ENCODE measurements around the gene HTR2B. TPM values are rescaled to one million over a fixed set of nuclear protein-coding genes. Genes with fewer than 3 reads are reported as not detected.
"Not testable (repeated sequence)": the region's sequence is repeated elsewhere in the genome, so short reads cannot be mapped to it uniquely, and the experiment has no call there.

The HTR2B gene
- total RNA-seq, 2 experiments from 2014 or later, result not detected

DNA sequence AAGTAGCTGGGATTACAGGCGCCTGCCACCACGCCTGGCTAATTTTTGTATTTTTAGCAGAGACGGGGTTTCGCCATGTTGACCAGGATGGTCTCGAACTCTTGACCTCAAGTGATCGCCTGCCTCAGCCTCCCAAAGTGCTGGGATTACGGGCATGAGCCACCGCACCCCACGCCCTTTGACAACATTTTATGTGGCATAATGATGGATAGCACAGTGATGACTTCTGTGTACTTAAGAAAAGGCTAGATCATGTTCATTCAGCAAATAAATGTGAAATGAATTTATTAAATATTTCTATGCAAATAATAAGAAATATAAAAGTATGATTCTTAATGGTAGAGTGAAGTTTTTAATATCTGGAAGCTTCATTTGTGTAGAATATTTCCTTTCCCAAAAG is 2.6 kb upstream of the HTR2B start:
- Mint-ChIP-seq H3K27me3 (no peaks in the 10 kb centered on the region), H3K4me1 (peaks cover 4% of the 10 kb centered on the region), H3K9me3 (no peaks in the 10 kb centered on the region), H3K4me3 (no peak overlapping the region), H3K36me3 (peaks cover 2% of the 10 kb centered on the region), H3K27ac (no peak overlapping the region)
- no peak for ATAC-seq (ENCODE audit: low read depth)
- POLR2A ChIA-PET, result no interaction called here
- no peak for DNase-seq

- peaks cover 4% of the 10 kb centered on the region for H3K4me1 Mint-ChIP-seq
- no peaks in the 10 kb centered on the region for H3K27me3 Mint-ChIP-seq
- no peak for ATAC-seq (ENCODE audit: low read depth)
- no peaks in the 10 kb centered on the region for H3K9me3 Mint-ChIP-seq
- no peak overlapping the region for H3K4me3 Mint-ChIP-seq
- POLR2A ChIA-PET, result no interaction called here
- H3K27ac Mint-ChIP-seq, result no peak overlapping the region
- no peak for DNase-seq
- H3K36me3 Mint-ChIP-seq, result peaks cover 2% of the 10 kb centered on the region
Measured at GRCh38 chr2:231126123-231126522, 1.3 kb upstream of the HTR2B start.

DNA sequence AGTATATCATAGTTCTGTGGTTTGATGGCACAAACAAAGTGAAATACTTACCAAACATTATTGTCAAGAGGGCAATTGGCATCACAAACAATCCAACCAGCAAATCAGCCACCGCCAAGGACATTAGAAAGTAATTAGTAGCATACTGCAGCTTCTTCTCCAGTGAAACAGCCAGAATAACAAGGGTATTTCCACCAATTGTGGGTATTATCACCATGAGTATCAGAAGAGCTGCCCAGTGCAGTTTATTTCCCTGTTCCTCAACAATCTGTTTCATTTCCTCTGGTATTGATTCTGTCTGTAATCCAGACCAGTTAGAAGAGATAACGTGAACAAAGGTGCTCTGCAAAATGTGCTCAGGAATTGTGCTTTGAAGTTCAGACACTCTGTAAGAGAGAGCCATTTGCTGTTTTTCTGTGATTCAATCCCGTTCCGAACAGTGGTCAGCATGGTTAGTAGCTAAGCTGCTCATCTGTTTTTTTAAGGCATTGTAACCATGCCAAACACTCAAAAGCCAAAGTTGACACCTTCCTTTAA is 1.4 kb downstream of the HTR2B start:
- ATAC-seq (ENCODE audit: low read depth) (no peak), DNase-seq (no peak)
- peaks cover 2% of the 10 kb centered on the region for H3K36me3 Mint-ChIP-seq
- peaks cover 4% of the 10 kb centered on the region for H3K4me1 Mint-ChIP-seq
- POLR2A ChIA-PET, result no interaction called here
- H3K27ac Mint-ChIP-seq, result no peak overlapping the region
- no peak overlapping the region for H3K4me3 Mint-ChIP-seq
- H3K9me3 Mint-ChIP-seq, result no peaks in the 10 kb centered on the region
- H3K27me3 Mint-ChIP-seq, result no peaks in the 10 kb centered on the region

GRCh38 chr2:231118614-231118942 is 6.3 kb downstream of the HTR2B start:
- Mint-ChIP-seq H3K27ac (no peak overlapping the region), H3K36me3 (peaks cover 1% of the 10 kb centered on the region), H3K27me3 (no peaks in the 10 kb centered on the region), H3K4me1 (no peaks in the 10 kb centered on the region), H3K9me3 (no peaks in the 10 kb centered on the region), H3K4me3 (no peak overlapping the region)
- no peak for DNase-seq
- ATAC-seq (ENCODE audit: low read depth), result no peak
- POLR2A ChIA-PET, result no interaction called here

GRCh38 chr2:231117922-231118613 is 6.8 kb downstream of the HTR2B start:
- Mint-ChIP-seq H3K4me1 (no peaks in the 10 kb centered on the region), H3K4me3 (no peak overlapping the region), H3K36me3 (peaks cover 1% of the 10 kb centered on the region), H3K9me3 (no peaks in the 10 kb centered on the region), H3K27me3 (no peaks in the 10 kb centered on the region), H3K27ac (no peak overlapping the region)
- ATAC-seq (ENCODE audit: low read depth) (no peak), DNase-seq (no peak)
- POLR2A ChIA-PET, result no interaction called here

DNA sequence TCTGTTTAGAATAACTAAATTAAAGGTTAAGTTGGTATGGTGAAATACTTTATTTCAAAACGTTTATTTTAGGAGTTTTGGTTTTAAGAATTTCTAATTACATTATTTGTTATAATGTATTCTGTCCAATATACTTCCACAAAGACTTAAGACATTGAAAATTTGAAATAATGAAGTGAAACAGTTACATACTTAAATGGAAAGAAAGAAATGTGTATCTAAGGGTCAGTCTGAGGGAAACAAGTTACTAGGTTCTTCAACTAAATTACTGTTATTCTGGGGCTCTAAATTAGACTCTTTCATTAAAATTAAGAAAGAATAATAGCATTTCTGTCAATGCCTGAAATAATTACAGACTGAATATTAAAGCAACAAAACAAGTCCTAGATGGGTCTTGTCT is 7.7 kb downstream of the HTR2B start:
- Mint-ChIP-seq H3K27me3 (no peaks in the 10 kb centered on the region), H3K36me3 (peaks cover 6% of the 10 kb centered on the region), H3K4me1 (no peaks in the 10 kb centered on the region), H3K27ac (no peak overlapping the region), H3K9me3 (no peaks in the 10 kb centered on the region), H3K4me3 (no peak overlapping the region)
- DNase-seq (no peak), ATAC-seq (ENCODE audit: low read depth) (no peak)
- POLR2A ChIA-PET, result no interaction called here

GRCh38 chr2:231115651-231116050 is 9.2 kb downstream of the HTR2B start:
- POLR2A ChIA-PET, result no interaction called here
- no peaks in the 10 kb centered on the region for H3K9me3 Mint-ChIP-seq

GRCh38 chr2:231113489-231113888 is 11.4 kb downstream of the HTR2B start:
- peaks cover 21% of the 10 kb centered on the region for H3K36me3 Mint-ChIP-seq

More at GRCh38 chr2:231115651-231116050, 9.2 kb downstream of the HTR2B start:
- no peak overlapping the region for H3K4me3 Mint-ChIP-seq
- no peaks in the 10 kb centered on the region for H3K4me1 Mint-ChIP-seq
- no peak overlapping the region for H3K27ac Mint-ChIP-seq
- ATAC-seq (ENCODE audit: low read depth) (no peak), DNase-seq (no peak)
- peaks cover 13% of the 10 kb centered on the region for H3K36me3 Mint-ChIP-seq
- no peaks in the 10 kb centered on the region for H3K27me3 Mint-ChIP-seq

DNA sequence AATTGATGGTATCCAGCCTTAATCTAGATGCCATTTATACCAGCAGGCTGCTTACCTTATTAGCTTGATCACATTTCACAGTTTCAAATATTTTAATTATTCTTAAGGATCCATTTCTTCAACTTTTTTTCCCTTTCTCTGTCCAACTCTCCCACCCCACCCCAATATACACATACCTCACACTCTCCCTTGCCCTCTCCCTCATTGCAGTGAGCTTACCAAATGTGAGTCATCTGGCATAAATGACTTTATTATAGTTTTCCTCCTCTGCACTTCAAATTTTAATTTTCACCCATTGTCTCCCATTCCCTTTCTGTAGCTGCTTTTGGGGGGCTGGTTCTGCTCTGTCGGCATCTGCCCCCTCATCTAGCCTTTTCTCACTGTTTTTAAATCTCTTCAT is 12.9 kb downstream of the HTR2B start:
- POLR2A ChIA-PET, result no interaction called here
- peaks cover 23% of the 10 kb centered on the region for H3K36me3 Mint-ChIP-seq

More at GRCh38 chr2:231113489-231113888, 11.4 kb downstream of the HTR2B start:
- Mint-ChIP-seq H3K4me1 (no peaks in the 10 kb centered on the region), H3K4me3 (no peak overlapping the region), H3K9me3 (no peaks in the 10 kb centered on the region), H3K27ac (no peak overlapping the region), H3K27me3 (no peaks in the 10 kb centered on the region)
- POLR2A ChIA-PET, result no interaction called here
- DNase-seq (no peak), ATAC-seq (ENCODE audit: low read depth) (no peak)

GRCh38 chr2:231110551-231110950 is 14.3 kb downstream of the HTR2B start:
- no peak for DNase-seq
- no peak overlapping the region for H3K27ac Mint-ChIP-seq

More for the DNA sequence above, 12.9 kb downstream of the HTR2B start:
- Mint-ChIP-seq H3K9me3 (no peaks in the 10 kb centered on the region), H3K4me3 (no peak overlapping the region), H3K4me1 (no peaks in the 10 kb centered on the region), H3K27ac (no peak overlapping the region), H3K27me3 (no peaks in the 10 kb centered on the region)
- DNase-seq (no peak), ATAC-seq (ENCODE audit: low read depth) (no peak)

DNA sequence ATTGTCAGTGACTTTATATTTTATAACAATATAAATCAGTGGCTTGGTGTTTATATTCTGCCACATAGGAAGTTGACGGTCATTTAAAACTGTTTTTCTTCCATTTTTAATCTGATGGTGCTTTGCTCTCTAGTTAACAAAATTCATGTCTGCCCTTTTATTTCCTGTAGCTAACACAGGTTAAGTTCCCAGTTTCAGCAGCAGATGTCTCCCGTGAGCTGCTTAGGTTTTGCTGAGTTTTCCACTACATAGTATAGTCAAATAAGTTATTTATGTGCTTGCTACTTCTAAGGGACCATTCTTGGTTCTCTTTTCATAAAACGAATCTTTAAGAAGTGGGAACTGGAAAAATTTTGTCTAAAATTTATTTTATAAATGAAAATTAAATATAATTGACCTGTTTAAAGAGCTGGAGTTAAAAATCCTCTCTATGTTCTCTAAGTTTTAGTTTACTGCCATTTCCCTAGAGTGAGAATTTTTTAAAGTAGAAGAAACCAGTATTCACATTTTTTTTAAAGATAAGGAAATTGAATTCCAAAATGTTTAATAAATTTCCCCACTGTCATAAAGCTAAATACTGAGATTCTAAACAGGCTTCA is 20.6 kb downstream of the HTR2B start:
- Mint-ChIP-seq H3K4me3 (no peak overlapping the region), H3K27ac (no peak overlapping the region), H3K9me3 (peaks cover 8% of the 10 kb centered on the region), H3K27me3 (no peaks in the 10 kb centered on the region), H3K36me3 (peaks cover 27% of the 10 kb centered on the region), H3K4me1 (peaks cover 3% of the 10 kb centered on the region)
- peak; percentile 43 for DNase-seq
- ATAC-seq (ENCODE audit: low read depth), result peak; percentile 78
- POLR2A ChIA-PET, result interaction anchor here (1.5 kb wide), 1 partner anchor 360 kb away, joined by 4 read pairs; the partner anchor contains the start of gene NCL

More at GRCh38 chr2:231110551-231110950, 14.3 kb downstream of the HTR2B start:
- Mint-ChIP-seq H3K36me3 (peaks cover 22% of the 10 kb centered on the region), H3K4me1 (no peaks in the 10 kb centered on the region), H3K9me3 (no peaks in the 10 kb centered on the region), H3K4me3 (no peak overlapping the region), H3K27me3 (no peaks in the 10 kb centered on the region)
- ATAC-seq (ENCODE audit: low read depth), result no peak
- POLR2A ChIA-PET, result no interaction called here

GRCh38 chr2:231102772-231103171 is 22.1 kb downstream of the HTR2B start:
- ATAC-seq (ENCODE audit: low read depth), result no peak
- Mint-ChIP-seq H3K36me3 (peaks cover 34% of the 10 kb centered on the region), H3K27ac (no peak overlapping the region), H3K4me1 (peaks cover 3% of the 10 kb centered on the region), H3K27me3 (no peaks in the 10 kb centered on the region), H3K9me3 (peaks cover 15% of the 10 kb centered on the region), H3K4me3 (no peak overlapping the region)
- no peak for DNase-seq
- POLR2A ChIA-PET, result no interaction called here

- H3K27ac Mint-ChIP-seq, result no peak overlapping the region
- peaks cover 3% of the 10 kb centered on the region for H3K4me1 Mint-ChIP-seq
- no peak for DNase-seq
- peaks cover 50% of the 10 kb centered on the region for H3K36me3 Mint-ChIP-seq
- ATAC-seq (ENCODE audit: low read depth), result no peak
- peaks cover 15% of the 10 kb centered on the region for H3K9me3 Mint-ChIP-seq
- H3K27me3 Mint-ChIP-seq, result no peaks in the 10 kb centered on the region
- POLR2A ChIA-PET, result no interaction called here
- no peak overlapping the region for H3K4me3 Mint-ChIP-seq
Measured at GRCh38 chr2:231100990-231101389, 23.9 kb downstream of the HTR2B start.

- H3K4me1 Mint-ChIP-seq; H3K27ac Mint-ChIP-seq; DNase-seq; ATAC-seq (ENCODE audit: low read depth); POLR2A ChIA-PET; H3K4me3 Mint-ChIP-seq; H3K27me3 Mint-ChIP-seq: not testable (repeated sequence)
- peaks cover 15% of the 10 kb centered on the region for H3K9me3 Mint-ChIP-seq
- H3K36me3 Mint-ChIP-seq, result peaks cover 54% of the 10 kb centered on the region
Measured at GRCh38 chr2:231100321-231100720, 24.5 kb downstream of the HTR2B start.
